H9 (cell line): ENCODE measurements around the gene GABRR2. TPM values are rescaled to one million over a fixed set of nuclear protein-coding genes. Genes with fewer than 3 reads are reported as not detected.

ENCODE experiments used
- DNase-seq: peaks from one replicate; pipeline ENCODE4 v3.0.0-alpha.2; 2017
- H2AFZ ChIP-seq: one replicate; pipeline ENCODE4 v1.6.1; 2013; ENCODE audit warnings: mild to moderate bottlenecking, low read length, control low read depth, moderate library complexity
- H2AK5ac ChIP-seq: 2 replicates; pipeline ENCODE4 v1.6.1; 2013; ENCODE audit warnings: low read length, control low read depth, mixed read lengths; ENCODE audit not compliant: insufficient read length
- H2BK120ac ChIP-seq: one replicate; pipeline ENCODE4 v1.6.1; 2013; ENCODE audit warnings: low read depth, mild to moderate bottlenecking, low read length, control low read depth, inconsistent platforms; ENCODE audit not compliant: poor library complexity, severe bottlenecking
- H2BK12ac ChIP-seq: 2 replicates; pipeline ENCODE4 v1.6.1; 2013; ENCODE audit warnings: low read length, control low read depth, mixed read lengths, low read depth; ENCODE audit not compliant: insufficient read length
- H2BK15ac ChIP-seq: 2 replicates; pipeline ENCODE4 v1.6.1; 2013; ENCODE audit warnings: low read depth, low read length, control low read depth
- H2BK20ac ChIP-seq: one replicate; pipeline ENCODE4 v1.6.1; 2013; ENCODE audit warnings: low read depth, mild to moderate bottlenecking, low read length, control low read depth, inconsistent platforms; ENCODE audit not compliant: poor library complexity, severe bottlenecking
- H2BK5ac ChIP-seq: 2 replicates; pipeline ENCODE4 v1.6.1; 2013; ENCODE audit warnings: low read length, control low read depth, mixed read lengths; ENCODE audit not compliant: insufficient read length
- H3K14ac ChIP-seq: 2 replicates; pipeline ENCODE4 v1.6.1; 2013; ENCODE audit warnings: low read length, control low read depth; ENCODE audit not compliant: insufficient read depth
- H3K18ac ChIP-seq: 2 replicates; pipeline ENCODE4 v1.6.1; 2013; ENCODE audit warnings: low read depth, mild to moderate bottlenecking, mixed read lengths, low read length, control low read depth; ENCODE audit not compliant: insufficient read length
- H3K23ac ChIP-seq: 2 replicates; pipeline ENCODE4 v1.6.1; 2013; ENCODE audit warnings: low read length, control low read depth, mixed read lengths, low read depth; ENCODE audit not compliant: insufficient read length
- H3K23me2 ChIP-seq: 2 replicates; pipeline ENCODE4 v1.6.1; 2013; ENCODE audit warnings: low read depth, mild to moderate bottlenecking, mixed read lengths, low read length, control low read depth; ENCODE audit not compliant: insufficient read length, poor library complexity, severe bottlenecking
- H3K27ac ChIP-seq: 2 replicates; pipeline ENCODE4 v1.5.1; 2013; ENCODE audit warnings: low read length, control low read depth, mixed read lengths, low read depth; ENCODE audit not compliant: insufficient read length
- H3K27me3 ChIP-seq: 2 replicates; pipeline ENCODE4 v1.6.1; 2013; ENCODE audit warnings: low read length, control low read depth, inconsistent platforms; ENCODE audit not compliant: insufficient read depth
- H3K4ac ChIP-seq: 2 replicates; pipeline ENCODE4 v1.6.1; 2013; ENCODE audit warnings: low read depth, mild to moderate bottlenecking, control low read depth, inconsistent platforms, low read length, moderate library complexity
- H3K4me1 ChIP-seq: 2 replicates; pipeline ENCODE4 v1.6.1; 2013; ENCODE audit warnings: low read length, control low read depth, inconsistent platforms; ENCODE audit not compliant: insufficient read depth
- H3K4me2 ChIP-seq: 2 replicates; pipeline ENCODE4 v1.6.1; 2013; ENCODE audit warnings: low read length, control low read depth, mixed read lengths; ENCODE audit not compliant: insufficient read length, insufficient read depth
- H3K56ac ChIP-seq: 2 replicates; pipeline ENCODE4 v1.6.1; 2013; ENCODE audit warnings: low read depth, mild to moderate bottlenecking, mixed read lengths, low read length, control low read depth; ENCODE audit not compliant: insufficient read length
- H3K79me1 ChIP-seq: 2 replicates; pipeline ENCODE4 v1.6.1; 2013; ENCODE audit warnings: low read depth, mild to moderate bottlenecking, moderate library complexity, low read length, control low read depth, inconsistent platforms; ENCODE audit not compliant: insufficient read depth, poor library complexity, severe bottlenecking
- H3K79me2 ChIP-seq: 2 replicates; pipeline ENCODE4 v1.6.1; 2013; ENCODE audit warnings: low read length, control low read depth, inconsistent platforms; ENCODE audit not compliant: insufficient read depth
- H3K9ac ChIP-seq: 2 replicates; pipeline ENCODE4 v1.6.1; 2013; ENCODE audit warnings: low read length, control low read depth, mixed read lengths; ENCODE audit not compliant: insufficient read length; ENCODE audit errors: extremely low read depth
- H3K9me3 ChIP-seq: one replicate; pipeline ENCODE4 v1.6.1; 2013; ENCODE audit warnings: low read depth, low read length, inconsistent platforms; ENCODE audit not compliant: control insufficient read depth
- H3T11ph ChIP-seq: one replicate; pipeline ENCODE4 v1.6.1; 2013; ENCODE audit warnings: mild to moderate bottlenecking, low read length, control low read depth, inconsistent platforms
- H4K20me1 ChIP-seq: one replicate; pipeline ENCODE4 v1.6.1; 2013; ENCODE audit not compliant: control insufficient read depth, insufficient read length, insufficient read depth
- H4K5ac ChIP-seq: 2 replicates; pipeline ENCODE4 v1.6.1; 2013; ENCODE audit warnings: low read depth, mild to moderate bottlenecking, mixed read lengths, low read length, control low read depth; ENCODE audit not compliant: insufficient read length
- H4K8ac ChIP-seq: replicated peaks from 2 replicates; pipeline ENCODE4 v1.6.1; 2013; ENCODE audit warnings: low read length, control low read depth, mixed read lengths, low read depth; ENCODE audit not compliant: insufficient read length
- H4K91ac ChIP-seq: 2 replicates; pipeline ENCODE4 v1.6.1; 2013; ENCODE audit warnings: low read depth, mild to moderate bottlenecking, moderate library complexity, mixed read lengths, low read length, control low read depth; ENCODE audit not compliant: insufficient read length
- H3K27ac Mint-ChIP-seq, 3 experiments: 2 replicates in 2 of 3; 3 replicates in 1 of 3; pipeline ENCODE4 v1.8.0; 2020 to 2021; ENCODE audit warnings: mixed read lengths in 3 of 3, mild to moderate bottlenecking in 1 of 3, moderate library complexity in 1 of 3
- H3K27me3 Mint-ChIP-seq: 2 replicates; pipeline ENCODE4 v1.8.0; 2021; ENCODE audit warnings: low read depth, mild to moderate bottlenecking, moderate library complexity, mixed read lengths
- H3K36me3 Mint-ChIP-seq, 3 experiments: 2 replicates in 2 of 3; 3 replicates in 1 of 3; pipeline ENCODE4 v1.8.0; 2020 to 2021; ENCODE audit warnings: low read depth in 3 of 3, mixed read lengths in 3 of 3; ENCODE audit not compliant: insufficient read depth in 1 of 3
- H3K4me1 Mint-ChIP-seq, 2 experiments: 2 replicates each; pipeline ENCODE4 v1.8.0; 2020; ENCODE audit warnings: mixed read lengths in 2 of 2
- H3K4me3 Mint-ChIP-seq, 2 experiments: 2 replicates in 1 of 2; 3 replicates in 1 of 2; pipeline ENCODE4 v1.8.0; 2020 to 2021; ENCODE audit warnings: mild to moderate bottlenecking in 2 of 2, mixed read lengths in 2 of 2, moderate library complexity in 1 of 2
- H3K9me3 Mint-ChIP-seq, 2 experiments: 2 replicates in 1 of 2; 3 replicates in 1 of 2; pipeline ENCODE4 v1.8.0; 2020; ENCODE audit warnings: mild to moderate bottlenecking in 2 of 2, mixed read lengths in 2 of 2, moderate library complexity in 1 of 2
- WGBS: extraction: QIAGEN DNeasy Blood & Tissue Kit; methylation state at CpG from one replicate; pipeline ENCODE4 v1.1.7; 2013; ENCODE audit warnings: missing lambda C conversion rate, low lambda C conversion rate, mixed read lengths; ENCODE audit not compliant: insufficient read length; ENCODE audit errors: extremely low coverage; 5-methylcytosine and 5-hydroxymethylcytosine counted together
- total RNA-seq: library from RNA; stranded (reverse); gene quantifications from 2 replicates; pipeline ENCODE4 v1.2.1, GENCODE V29; 2021
- TF ChIP-seq, protein P1 (sequence below): fragments of 200-600 bp; sonication (generic); conservative IDR thresholded peaks from 3 replicates; pipeline ENCODE4 v1.8.0; 2021; ENCODE audit warnings: antibody characterized with exemption, mild to moderate bottlenecking

GABRR2 gene
- total RNA-seq, 1 experiment from 2014 or later: not detected

DNA sequence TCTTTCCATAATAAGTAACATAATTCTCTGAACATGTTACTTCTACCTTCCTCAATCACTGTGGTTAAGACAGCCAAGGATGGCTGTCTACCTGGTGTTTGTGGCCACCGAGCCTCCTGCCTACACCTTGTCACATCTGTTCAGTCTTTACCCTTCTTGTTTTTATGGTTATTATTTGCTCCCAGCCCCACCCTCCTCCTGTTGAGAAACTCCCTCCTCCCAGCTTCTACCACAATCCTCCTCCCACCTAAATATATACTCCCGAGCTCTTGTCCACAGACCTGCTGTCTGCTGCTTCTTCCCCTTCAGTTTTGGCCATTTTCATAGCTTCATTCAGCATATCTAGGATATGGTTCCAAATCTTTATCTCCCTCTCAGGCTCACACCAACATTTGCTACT, 62.2 kb downstream of the GABRR2 start:
- Histone ChIP-seq H4K5ac (no peak overlapping the region), H2BK15ac (no peak overlapping the region), H2BK12ac (no peak overlapping the region), H3K14ac (no peak overlapping the region), H3K56ac (no peak overlapping the region), H2AK5ac (no peak overlapping the region), H3K9ac (no peak overlapping the region), H3K4ac (no peak overlapping the region), H3K4me1 (no peaks in the 10 kb centered on the region), H3K23me2 (no peaks in the 10 kb centered on the region), H3T11ph (no peak overlapping the region), H4K20me1 (no peaks in the 10 kb centered on the region), H2BK120ac (no peak overlapping the region), H4K8ac (no peak overlapping the region), H3K18ac (no peak overlapping the region), H2BK5ac (no peak overlapping the region), H3K79me2 (no peaks in the 10 kb centered on the region), H3K9me3 (no peaks in the 10 kb centered on the region), H3K4me2 (no peak overlapping the region), H3K27me3 (no peaks in the 10 kb centered on the region), H2BK20ac (no peak overlapping the region), H4K91ac (no peak overlapping the region), H3K27ac (no peak overlapping the region), H3K23ac (no peak overlapping the region), H3K79me1 (no peaks in the 10 kb centered on the region), H2AFZ (no peak overlapping the region)
- no peaks in the 10 kb centered on the region; a peak in 1 of 7 replicates for H3K36me3 Mint-ChIP-seq
- no peak overlapping the region; a peak in 1 of 7 replicates for H3K27ac Mint-ChIP-seq
- H3K9me3 Mint-ChIP-seq: peaks cover 0 to 3% of the 10 kb centered on the region in 2 experiments; a peak in 1 of 5 replicates
- no peak for DNase-seq
- no peak overlapping the region for H3K4me3 Mint-ChIP-seq
- no CpG with 5 or more reads among the region's 2 CpGs for WGBS
- 0 out of 4 replicates have a peak, but pooled peaks cover 0 to 4% of the 10 kb centered on the region in 2 experiments for H3K4me1 Mint-ChIP-seq
- peaks cover 4% of the 10 kb centered on the region for H3K27me3 Mint-ChIP-seq
- TF ChIP-seq, protein P1, sequence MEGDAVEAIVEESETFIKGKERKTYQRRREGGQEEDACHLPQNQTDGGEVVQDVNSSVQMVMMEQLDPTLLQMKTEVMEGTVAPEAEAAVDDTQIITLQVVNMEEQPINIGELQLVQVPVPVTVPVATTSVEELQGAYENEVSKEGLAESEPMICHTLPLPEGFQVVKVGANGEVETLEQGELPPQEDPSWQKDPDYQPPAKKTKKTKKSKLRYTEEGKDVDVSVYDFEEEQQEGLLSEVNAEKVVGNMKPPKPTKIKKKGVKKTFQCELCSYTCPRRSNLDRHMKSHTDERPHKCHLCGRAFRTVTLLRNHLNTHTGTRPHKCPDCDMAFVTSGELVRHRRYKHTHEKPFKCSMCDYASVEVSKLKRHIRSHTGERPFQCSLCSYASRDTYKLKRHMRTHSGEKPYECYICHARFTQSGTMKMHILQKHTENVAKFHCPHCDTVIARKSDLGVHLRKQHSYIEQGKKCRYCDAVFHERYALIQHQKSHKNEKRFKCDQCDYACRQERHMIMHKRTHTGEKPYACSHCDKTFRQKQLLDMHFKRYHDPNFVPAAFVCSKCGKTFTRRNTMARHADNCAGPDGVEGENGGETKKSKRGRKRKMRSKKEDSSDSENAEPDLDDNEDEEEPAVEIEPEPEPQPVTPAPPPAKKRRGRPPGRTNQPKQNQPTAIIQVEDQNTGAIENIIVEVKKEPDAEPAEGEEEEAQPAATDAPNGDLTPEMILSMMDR: no peak
